ENCODE data around the gene LRRC3. TPM values are rescaled to one million over a fixed set of nuclear protein-coding genes. Genes with fewer than 3 reads are reported as not detected.
"Not testable (repeated sequence)": the region's sequence is repeated elsewhere in the genome, so short reads cannot be mapped to it uniquely, and the experiment has no call there.

LRRC3 gene
- total and polyA plus RNA-seq, 2 of the 8 experiments (the other 6 are each of a cell fraction or from before 2014, with no cell fraction given): 3.1 to 5.4 TPM

GRCh38 chr21:44503006-44503889 is 47.9 kb downstream of the LRRC3 start:
- H2BK12ac ChIP-seq (ENCODE audit: low read depth, low read length); H3K9me3 ChIP-seq (ENCODE audit: insufficient read depth in 2 of 2, low read depth in 1 of 2, low read length in 1 of 2); H3K4me3 ChIP-seq (ENCODE audit: extremely low read depth in 1 of 4, insufficient read depth in 2 of 4, low read depth in 3 of 4, low read length in 4 of 4); H3K4me2 ChIP-seq (ENCODE audit: insufficient read depth in 1 of 2, low read depth in 2 of 2, low read length in 2 of 2); H3K18ac ChIP-seq (ENCODE audit: extremely low read depth, low read length); H4K8ac ChIP-seq (ENCODE audit: extremely low read depth, insufficient read depth, low read length); H3K56ac ChIP-seq (replicated peaks; ENCODE audit: insufficient read length, low read depth, low read length); H3K23me2 ChIP-seq (ENCODE audit: low read depth, low read length); H3K36me3 ChIP-seq (ENCODE audit: control insufficient read depth in 2 of 4, insufficient read depth in 4 of 4, low read length in 3 of 4); H3K79me1 ChIP-seq (ENCODE audit: low read depth, low read length); H3K14ac ChIP-seq (ENCODE audit: insufficient read length); H3K4me1 ChIP-seq (replicated peaks in 1 of 4; ENCODE audit: control insufficient read depth in 3 of 4, insufficient read depth in 4 of 4, low read length in 3 of 4); H3K9ac ChIP-seq (replicated peaks in 1 of 4; ENCODE audit: extremely low read depth in 1 of 4, low read depth in 3 of 4, low read length in 3 of 4); DNase-seq (ENCODE audit: low read depth in 1 of 2, low spot score in 2 of 2); H2AK5ac ChIP-seq (ENCODE audit: low read depth, low read length); H4K20me1 ChIP-seq (replicated peaks in 1 of 2; ENCODE audit: control insufficient read depth in 1 of 2, insufficient read depth in 2 of 2, low read length in 2 of 2); H3K4ac ChIP-seq (replicated peaks; ENCODE audit: insufficient read length, low read depth, low read length); H2BK5ac ChIP-seq (ENCODE audit: low read depth, low read length); H4K5ac ChIP-seq (ENCODE audit: insufficient read length, low read depth, low read length); H3K23ac ChIP-seq (ENCODE audit: insufficient read length); H4K91ac ChIP-seq (replicated peaks; ENCODE audit: insufficient read length, low read length); H2BK20ac ChIP-seq (ENCODE audit: low read length); H2AFZ ChIP-seq (ENCODE audit: low read length); H3K27me3 ChIP-seq (replicated peaks in 1 of 4; ENCODE audit: control insufficient read depth in 3 of 4, extremely low read depth in 1 of 4, insufficient read depth in 3 of 4, low read length in 3 of 4); H3K79me2 ChIP-seq (ENCODE audit: control insufficient read depth in 1 of 2, insufficient read depth in 2 of 2, low read length in 2 of 2); H2BK15ac ChIP-seq (ENCODE audit: low read length); H2BK120ac ChIP-seq (replicated peaks; ENCODE audit: low read depth, low read length); H3K27ac ChIP-seq (ENCODE audit: low read depth, low read length); FAIRE-seq: not testable (repeated sequence)
- 90% methylated on average over 24 of the region's 44 CpGs; no CpG with 5 or more reads in 1 of the 2 experiments for WGBS, 2 experiments (ENCODE audit: extremely low coverage in 1 of 2, insufficient coverage in 1 of 2, insufficient read length in 1 of 2, insufficient replicate concordance in 2 of 2, low coverage in 1 of 2, low lambda C conversion rate in 2 of 2, missing lambda C conversion rate in 1 of 2)
- POLR2A ChIA-PET (ENCODE audit: partially characterized antibody): interaction anchor here (0.8 to 1.3 kb wide), 3 partner anchors 13 to 314 kb away, joined by 3 read pairs; partner anchors contain the start of gene SUMO3
- CTCF ChIA-PET (ENCODE audit: partially characterized antibody): interaction anchor here (0.6 to 2.0 kb wide), 5 partner anchors 19 to 729 kb away, joined by 3 to 7 read pairs (median 4); no protein-coding TSS in a partner anchor

Data from H1 (cell line).